ENCODE measurements around the gene C1orf105.

GRCh38 chr1:172427191-172427590 is 6.7 kb downstream of the C1orf105 start:
- TF ChIP-seq CTCF (IDR thresholded peaks at IDR 0.05) (no peak), POLR2A (IDR thresholded peaks at IDR 0.05) (no peak)

All from transverse colon (tissue), 3 donors.